ENCODE measurements around the gene CERKL.

DNA sequence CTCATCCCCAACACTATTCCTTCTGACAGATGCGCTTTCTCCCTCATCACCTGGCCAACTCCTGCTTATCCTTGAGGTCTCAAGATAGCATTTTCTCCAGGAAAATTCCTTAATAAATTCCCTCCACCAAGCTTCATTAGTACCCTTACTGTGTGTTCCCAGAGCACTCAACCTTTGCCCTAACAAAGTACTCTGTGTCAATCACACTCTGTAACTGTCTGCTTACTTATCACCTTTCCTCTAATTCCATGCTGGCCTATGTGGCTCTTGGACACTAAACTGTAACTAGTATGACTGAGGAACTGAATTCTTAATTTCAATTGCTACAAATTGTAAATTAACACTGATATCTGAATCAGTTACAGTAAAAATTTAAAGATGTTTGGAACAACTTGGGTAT, 41.3 kb upstream of the CERKL start:
- TF ChIP-seq FIP1L1 (IDR thresholded peaks at IDR 0.05; ENCODE audit: borderline replicate concordance, insufficient read depth, low read depth, low read length) = no peak
- TF ChIP-seq, protein P1, sequence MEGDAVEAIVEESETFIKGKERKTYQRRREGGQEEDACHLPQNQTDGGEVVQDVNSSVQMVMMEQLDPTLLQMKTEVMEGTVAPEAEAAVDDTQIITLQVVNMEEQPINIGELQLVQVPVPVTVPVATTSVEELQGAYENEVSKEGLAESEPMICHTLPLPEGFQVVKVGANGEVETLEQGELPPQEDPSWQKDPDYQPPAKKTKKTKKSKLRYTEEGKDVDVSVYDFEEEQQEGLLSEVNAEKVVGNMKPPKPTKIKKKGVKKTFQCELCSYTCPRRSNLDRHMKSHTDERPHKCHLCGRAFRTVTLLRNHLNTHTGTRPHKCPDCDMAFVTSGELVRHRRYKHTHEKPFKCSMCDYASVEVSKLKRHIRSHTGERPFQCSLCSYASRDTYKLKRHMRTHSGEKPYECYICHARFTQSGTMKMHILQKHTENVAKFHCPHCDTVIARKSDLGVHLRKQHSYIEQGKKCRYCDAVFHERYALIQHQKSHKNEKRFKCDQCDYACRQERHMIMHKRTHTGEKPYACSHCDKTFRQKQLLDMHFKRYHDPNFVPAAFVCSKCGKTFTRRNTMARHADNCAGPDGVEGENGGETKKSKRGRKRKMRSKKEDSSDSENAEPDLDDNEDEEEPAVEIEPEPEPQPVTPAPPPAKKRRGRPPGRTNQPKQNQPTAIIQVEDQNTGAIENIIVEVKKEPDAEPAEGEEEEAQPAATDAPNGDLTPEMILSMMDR (CRISPR knock-in tag; IDR thresholded peaks at IDR 0.05) = no peak
- TF ChIP-seq, protein P2, sequence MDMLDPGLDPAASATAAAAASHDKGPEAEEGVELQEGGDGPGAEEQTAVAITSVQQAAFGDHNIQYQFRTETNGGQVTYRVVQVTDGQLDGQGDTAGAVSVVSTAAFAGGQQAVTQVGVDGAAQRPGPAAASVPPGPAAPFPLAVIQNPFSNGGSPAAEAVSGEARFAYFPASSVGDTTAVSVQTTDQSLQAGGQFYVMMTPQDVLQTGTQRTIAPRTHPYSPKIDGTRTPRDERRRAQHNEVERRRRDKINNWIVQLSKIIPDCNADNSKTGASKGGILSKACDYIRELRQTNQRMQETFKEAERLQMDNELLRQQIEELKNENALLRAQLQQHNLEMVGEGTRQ (IDR thresholded peaks at IDR 0.05; ENCODE audit: low read depth, low read length) = no peak
- TF ChIP-seq, protein P2 (CRISPR knock-in tag; IDR thresholded peaks at IDR 0.05; ENCODE audit: borderline replicate concordance) = no peak
